Kidney epithelial cell (primary cell): ENCODE results near the gene ANAPC5. TPM values are rescaled to one million over a fixed set of nuclear protein-coding genes. Genes with fewer than 3 reads are reported as not detected.

Experiments used
- DNase-seq: peaks from one replicate; pipeline ENCODE4 v3.0.0-alpha.2; 2010; ENCODE audit warnings: low read depth
- H3K27me3 ChIP-seq: 2 replicates; pipeline ENCODE4 v1.6.0; 2011; ENCODE audit warnings: low read length; ENCODE audit not compliant: control insufficient read depth, insufficient read depth
- H3K36me3 ChIP-seq: 2 replicates; pipeline ENCODE4 v1.5.1; 2011; ENCODE audit warnings: low read length; ENCODE audit not compliant: control insufficient read depth, insufficient read depth
- H3K4me3 ChIP-seq: 2 replicates; pipeline ENCODE4 v1.5.1; 2011; ENCODE audit warnings: low read depth, mild to moderate bottlenecking, control low read depth, low read length
- CTCF ChIP-seq: IDR thresholded peaks from 2 replicates; pipeline ENCODE4 v1.5.1; 2011; ENCODE audit warnings: mild to moderate bottlenecking, moderate library complexity, low read length, control low read depth, inconsistent platforms; ENCODE audit not compliant: insufficient read depth, poor library complexity, severe bottlenecking
- total RNA-seq: library from RNA; depleted of rRNA; stranded (reverse); fragments of >200 nt; gene quantifications from 2 replicates; pipeline ENCODE4 v1.2.3, GENCODE V29; 2015

The ANAPC5 gene
- total RNA-seq, 1 donor from 2014 or later: 86.2 TPM

- H3K4me3 ChIP-seq: no peak overlapping the region
- no peak for TF ChIP-seq CTCF
- H3K36me3 ChIP-seq: no peaks in the 10 kb centered on the region
- no peak for DNase-seq
- H3K27me3 ChIP-seq: no peaks in the 10 kb centered on the region
These were observed 13.8 kb upstream of the ANAPC5 start for GRCh38 chr12:121366063-121366459.

GRCh38 chr12:121365416-121366062 is 13.3 kb upstream of the ANAPC5 start:
- no peak for TF ChIP-seq CTCF
- Histone ChIP-seq H3K4me3 (no peak overlapping the region), H3K27me3 (no peaks in the 10 kb centered on the region), H3K36me3 (no peaks in the 10 kb centered on the region)
- DNase-seq: no peak

- H3K27me3 ChIP-seq: no peaks in the 10 kb centered on the region
- TF ChIP-seq CTCF: no peak
- H3K4me3 ChIP-seq: no peak overlapping the region
- H3K36me3 ChIP-seq: no peaks in the 10 kb centered on the region
- no peak for DNase-seq
These were observed 12.5 kb upstream of the ANAPC5 start for GRCh38 chr12:121364683-121365121.

- no peak for DNase-seq
- TF ChIP-seq CTCF: no peak
- Histone ChIP-seq H3K36me3 (no peaks in the 10 kb centered on the region), H3K4me3 (no peak overlapping the region), H3K27me3 (no peaks in the 10 kb centered on the region)
These were observed 5.9 kb upstream of the ANAPC5 start for GRCh38 chr12:121358073-121358472.

- no peaks in the 10 kb centered on the region for H3K36me3 ChIP-seq
- H3K27me3 ChIP-seq: no peaks in the 10 kb centered on the region
- no peak for DNase-seq
- no peak for TF ChIP-seq CTCF
- H3K4me3 ChIP-seq: no peak overlapping the region
These were observed 5.1 kb upstream of the ANAPC5 start for GRCh38 chr12:121357331-121357730.

DNA sequence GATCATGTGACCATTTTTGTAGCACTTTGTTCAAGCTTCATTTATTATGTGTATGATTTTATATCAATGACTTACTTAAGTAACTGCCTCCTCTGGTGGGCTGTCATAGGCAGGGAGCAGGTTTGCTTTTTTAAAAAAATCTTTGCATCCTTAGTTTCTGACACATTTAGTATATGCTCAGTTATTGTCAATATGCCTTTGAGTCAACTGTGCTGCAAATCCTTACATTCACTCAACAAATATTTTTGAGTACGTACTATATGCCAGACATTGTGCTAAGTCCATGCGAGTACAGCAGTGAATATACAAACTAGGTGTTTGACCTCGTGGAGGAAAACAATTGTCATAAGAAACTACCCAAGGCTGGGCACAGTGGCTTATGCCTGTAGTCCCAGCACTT is 4.4 kb upstream of the ANAPC5 start:
- DNase-seq: no peak
- no peaks in the 10 kb centered on the region for H3K36me3 ChIP-seq
- no peaks in the 10 kb centered on the region for H3K27me3 ChIP-seq
- no peak for TF ChIP-seq CTCF
- H3K4me3 ChIP-seq: no peak overlapping the region
